A549 treated with dexamethasone at 1 μM for 4 hours (cell line): ENCODE measurements around the gene PTHLH. TPM values are rescaled to one million over a fixed set of nuclear protein-coding genes. Genes with fewer than 3 reads are reported as not detected.

Source experiments
- total RNA-seq: library from RNA; stranded (reverse); fragments of 200-300 nt; extraction: Qiagen RNA extraction; gene quantifications from 5 replicates; pipeline ENCODE4 v1.2.3, GENCODE V29; 2022

PTHLH gene
- 11.9 to 14.2 TPM (median 12.3 TPM) in 5 replicates for total RNA-seq

DNA sequence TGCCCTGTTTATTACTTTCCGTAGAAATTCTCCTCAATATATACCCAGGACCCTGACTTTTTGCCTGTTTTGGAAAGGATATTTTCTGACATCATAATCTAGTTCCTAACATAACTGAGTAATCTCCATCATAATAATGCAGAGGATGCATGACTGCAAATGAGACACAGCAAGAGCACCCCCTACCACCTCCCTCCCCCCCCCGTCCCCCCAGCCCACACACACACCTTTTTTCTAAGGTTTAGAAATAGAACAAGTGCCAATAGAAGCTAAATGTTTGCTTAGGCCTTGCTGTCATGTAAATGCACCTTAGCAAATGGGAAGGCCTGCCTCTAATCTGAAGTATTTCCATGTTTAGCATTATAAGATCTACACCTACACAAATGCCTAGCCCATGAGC, at the start of gene PTHLH:
Gene PTHLH (minus strand): TSS at position 13 of the 400 bp plus-strand sequence. CDS start 3,239 bp downstream, outside the sequence.

Other genes with a start within 250 kb of the PTHLH start
- 14.4 to 23.2 TPM (median 19.4 TPM) in 5 replicates for gene KLHL42, start 192.5 kb downstream of the PTHLH start, total RNA-seq
- gene MANSC4, start 192.5 kb downstream of the PTHLH start, total RNA-seq: not detected in 5 replicates
- gene CCDC91, start 217.7 kb upstream of the PTHLH start, total RNA-seq: 20.0 to 27.5 TPM (median 22.6 TPM) in 5 replicates